HG03571 (cell line): Measurements from ENCODE around the gene ULK4.

Experiments used
- ATAC-seq: cut with Tn5 transposase; IDR thresholded peaks from one replicate; pipeline ENCODE4 v1.9.1; 2021; ENCODE audit not compliant: unreplicated experiment

Gene ULK4

DNA sequence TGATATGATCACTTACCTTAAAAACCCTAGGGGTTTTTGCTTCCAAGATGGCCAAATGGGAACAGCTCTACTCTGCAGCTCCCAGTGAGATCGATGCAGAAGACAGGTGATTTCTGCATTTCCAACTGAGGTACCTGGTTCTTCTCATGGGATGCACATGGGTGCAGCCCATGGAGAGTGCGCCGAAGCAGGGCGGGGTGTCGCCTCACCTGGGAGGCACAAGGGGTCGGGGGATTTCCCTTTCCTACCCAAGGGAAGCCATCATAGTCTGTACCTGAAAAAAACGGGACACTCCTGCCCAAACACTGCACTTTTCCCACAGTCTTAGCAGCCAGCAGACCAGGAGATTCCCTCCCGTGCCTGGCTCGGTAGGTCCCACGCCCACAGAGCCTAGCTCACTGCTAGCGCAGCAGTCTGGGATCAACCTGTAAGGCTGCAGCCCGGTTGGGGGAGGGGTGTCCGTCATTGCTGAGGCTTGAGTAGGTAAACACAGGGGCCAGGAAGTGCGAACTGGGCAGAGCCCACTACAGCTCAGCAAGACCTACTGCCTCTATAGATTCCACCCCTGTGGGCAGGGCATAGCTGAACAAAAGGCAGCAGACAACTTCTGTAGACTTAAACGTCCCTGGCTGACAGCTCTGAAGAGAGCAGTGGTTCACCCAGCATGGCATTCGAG, 684.0 kb downstream of the ULK4 start:
- no peak for ATAC-seq

DNA sequence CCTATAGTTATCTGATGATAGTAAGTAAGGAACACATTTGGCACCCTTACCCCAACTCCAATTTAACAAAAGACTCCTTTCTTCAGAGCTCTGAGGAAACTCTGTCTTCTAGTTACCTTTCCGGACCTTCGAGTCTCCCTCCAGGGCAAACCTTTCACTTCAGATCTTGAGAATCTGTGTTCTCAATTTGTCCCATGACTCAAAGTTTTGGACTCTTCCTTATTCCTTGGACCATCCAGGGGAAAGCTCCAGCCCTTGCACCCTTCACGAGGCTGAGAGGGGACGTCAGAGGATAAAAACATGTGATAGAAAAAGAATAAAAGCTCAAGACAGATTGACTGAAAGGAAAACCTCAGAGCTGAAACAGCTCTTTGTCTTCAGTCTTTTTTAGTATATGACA, 685.7 kb downstream of the ULK4 start:
- ATAC-seq, result no peak

GRCh38 chr3:41274944-41275668, 686.8 kb downstream of the ULK4 start:
- no peak for ATAC-seq

GRCh38 chr3:41272667-41273066, 689.2 kb downstream of the ULK4 start:
- ATAC-seq, result no peak

DNA sequence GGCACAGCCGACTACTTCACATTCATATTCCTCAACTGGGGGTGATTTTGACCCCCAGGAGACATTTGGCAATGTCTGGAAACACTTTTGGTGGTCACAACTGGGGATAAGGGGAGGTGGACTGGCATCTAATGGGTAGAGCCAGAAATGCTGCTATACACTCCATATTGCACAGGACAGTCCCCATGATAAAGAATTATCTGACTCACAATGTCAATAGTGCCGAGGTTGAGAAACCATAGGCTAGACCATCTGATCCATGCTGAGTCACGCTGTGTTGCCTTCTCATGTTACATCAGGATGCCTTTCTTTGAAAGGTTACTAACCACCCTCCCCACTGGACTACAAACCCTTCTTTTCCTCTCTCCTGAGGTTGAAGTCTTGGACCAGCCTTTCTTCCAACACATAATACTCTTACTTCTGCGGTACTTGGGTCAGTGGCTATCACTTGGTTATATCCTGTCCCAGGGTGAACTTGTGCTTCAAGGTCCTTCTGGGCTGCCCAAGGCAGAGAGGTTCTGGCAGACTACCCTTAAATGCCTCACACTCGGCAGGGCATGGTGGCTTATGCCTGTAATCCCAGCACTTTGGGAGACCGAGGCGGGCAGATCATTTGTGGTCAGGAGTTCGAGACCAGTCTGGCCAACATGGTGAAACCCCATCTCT, 693.8 kb downstream of the ULK4 start:
- no peak for ATAC-seq

- ATAC-seq, result no peak
These were observed 696.1 kb downstream of the ULK4 start for GRCh38 chr3:41265823-41266273.

DNA sequence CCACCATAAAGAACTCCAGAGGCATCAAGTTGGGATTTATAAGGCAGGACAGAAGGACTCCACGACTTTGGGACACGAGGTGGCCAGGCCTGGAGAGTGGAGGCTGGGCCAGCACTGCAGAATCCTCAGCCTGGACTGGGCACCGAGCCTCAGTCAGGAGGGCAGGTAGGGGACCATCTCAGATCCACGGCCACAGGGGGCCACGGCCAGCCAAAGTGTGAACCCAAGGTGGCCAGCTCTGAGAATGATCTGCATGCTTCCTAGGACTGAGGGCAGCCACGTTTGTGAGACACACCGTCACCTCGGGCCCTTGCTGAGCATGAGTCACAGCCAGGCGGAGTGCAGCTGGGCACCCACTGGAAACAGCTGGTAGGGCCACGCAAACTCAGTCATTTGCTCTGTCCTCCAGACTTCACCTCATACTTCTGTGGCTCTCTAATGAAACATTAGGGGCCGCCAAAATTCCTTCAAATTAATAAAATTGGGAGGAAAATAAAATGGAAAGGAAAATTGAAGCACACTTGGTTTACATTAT, 696.8 kb downstream of the ULK4 start:
- no peak for ATAC-seq

- no peak for ATAC-seq
These were observed 701.8 kb downstream of the ULK4 start for GRCh38 chr3:41260063-41260450.

GRCh38 chr3:41259449-41260062, 702.3 kb downstream of the ULK4 start:
- no peak for ATAC-seq

DNA sequence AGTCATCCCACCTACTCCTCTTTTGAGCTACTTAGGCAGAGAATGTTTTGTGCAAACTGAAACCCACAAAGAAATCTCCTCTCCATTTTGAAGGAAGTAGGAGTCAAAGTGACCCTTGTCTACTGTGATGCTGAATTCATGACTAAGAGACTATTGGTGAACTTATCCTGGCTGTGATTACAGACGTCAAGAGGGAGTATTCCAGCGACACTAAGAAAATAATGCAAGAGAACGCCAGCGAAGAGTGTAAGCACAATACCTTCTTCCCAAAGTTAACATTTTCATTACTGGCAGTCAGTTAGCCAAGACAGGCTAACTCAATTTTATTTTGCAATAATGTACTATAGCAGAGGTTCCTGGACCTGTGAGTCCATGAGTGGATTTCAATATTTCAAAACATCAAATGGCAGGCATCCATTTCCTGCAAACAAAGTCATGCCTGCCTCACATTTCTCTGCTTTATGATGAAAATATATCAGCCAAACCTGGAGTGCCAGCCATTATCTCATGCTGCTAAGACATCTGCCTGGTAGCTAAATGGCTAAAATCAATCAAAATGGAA, 703.6 kb downstream of the ULK4 start:
- ATAC-seq, result no peak

- ATAC-seq, result no peak
These were observed 710.3 kb downstream of the ULK4 start for GRCh38 chr3:41251593-41251992.

GRCh38 chr3:41250825-41251224, 711.1 kb downstream of the ULK4 start:
- ATAC-seq, result no peak

DNA sequence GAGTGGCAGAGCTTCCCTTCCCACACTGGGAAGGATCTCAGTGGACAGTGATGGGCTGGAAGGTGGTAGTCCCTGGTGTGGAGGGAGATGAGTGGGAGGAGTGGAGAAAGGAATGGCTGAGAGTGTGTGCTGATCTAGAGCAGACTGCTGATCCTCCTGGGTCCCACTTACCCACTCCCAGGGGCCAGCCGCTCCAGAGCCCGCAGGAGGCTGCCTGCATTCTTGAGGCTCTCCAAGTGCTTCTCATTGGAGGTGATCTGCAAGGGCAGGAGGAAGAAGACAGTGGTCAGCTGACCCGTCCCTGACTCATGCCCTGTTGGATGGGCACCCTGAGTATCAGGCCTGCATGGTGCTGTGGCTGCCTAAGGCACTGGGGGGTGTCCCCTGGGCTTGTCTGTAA, 712.6 kb downstream of the ULK4 start:
- ATAC-seq, result no peak

- ATAC-seq, result no peak
These were observed 713.4 kb downstream of the ULK4 start for GRCh38 chr3:41248525-41248924.

GRCh38 chr3:41247055-41248004, 714.6 kb downstream of the ULK4 start:
- ATAC-seq, result no peak

- ATAC-seq, result no peak
These were observed 717.1 kb downstream of the ULK4 start for GRCh38 chr3:41244620-41245336.

DNA sequence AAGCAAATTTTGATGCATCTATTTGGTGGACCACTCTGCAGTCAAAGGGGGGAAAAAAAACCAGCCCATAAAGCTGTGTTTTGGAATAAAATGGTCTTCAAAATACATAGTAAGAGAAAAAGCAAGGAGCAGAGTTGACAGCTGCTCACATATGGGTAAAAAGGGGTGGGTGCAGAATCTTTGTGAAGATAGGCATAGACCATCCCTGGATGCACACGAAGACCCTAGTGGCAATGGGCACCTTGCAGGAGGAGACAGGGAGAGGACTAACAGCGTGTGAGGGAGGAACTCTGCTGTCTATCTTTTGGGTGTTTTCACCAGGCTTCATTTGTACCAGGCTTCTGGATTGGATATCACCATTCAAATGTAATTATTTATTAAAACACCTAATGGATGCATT, 718.7 kb downstream of the ULK4 start:
- ATAC-seq, result no peak

- ATAC-seq, result no peak
These were observed 719.9 kb downstream of the ULK4 start for GRCh38 chr3:41241800-41242571.

DNA sequence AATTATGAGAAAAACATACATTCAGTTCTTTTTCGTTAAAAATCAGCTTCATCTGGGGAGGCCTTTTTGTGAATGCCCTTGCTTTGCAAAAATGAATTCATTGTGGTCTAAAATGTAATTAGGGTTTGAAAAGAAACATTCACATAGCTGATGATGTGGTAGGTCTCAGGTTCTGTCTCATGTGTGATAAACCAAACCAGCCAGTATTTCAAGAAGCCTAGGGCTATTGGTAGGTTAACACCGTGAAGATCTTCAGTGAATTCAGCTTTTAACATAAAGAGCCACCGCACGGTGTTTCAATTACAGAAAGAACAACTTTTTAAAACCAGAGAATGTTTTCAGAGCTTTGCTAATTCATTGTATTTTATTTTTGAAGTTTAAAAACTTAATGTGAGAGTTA, 720.7 kb downstream of the ULK4 start:
- no peak for ATAC-seq
